SK-N-SH (cell line): ENCODE results near the gene HPCAL4. TPM values are rescaled to one million over a fixed set of nuclear protein-coding genes. Genes with fewer than 3 reads are reported as not detected.
A peak's percentile ranks its signal among the peaks of the same experiment; 100 is the strongest.

Experiments
- CTCF ChIA-PET: fragments of 300-600, 350-600 bp; formaldehyde crosslinking; extraction: SDS; loops from one replicate; lab custom pipeline; 2021; lab: Yijun Ruan, JAX
- POLR2A ChIA-PET: fragments of 350-600 bp; sonication (Branson Sonifier 250); formaldehyde crosslinking; extraction: SDS; loops from one replicate; lab custom pipeline; 2020; ENCODE audit warnings: antibody characterized with exemption, inconsistent platforms; lab: Yijun Ruan, JAX
- DNase-seq: peaks from one replicate; pipeline ENCODE4 v3.0.0; 2012
- H2AFZ ChIP-seq: fragments of 200-600 bp; sonication (generic); 2 replicates; pipeline ENCODE4 v1.8.1; 2016; ENCODE audit warnings: antibody characterized with exemption, mild to moderate bottlenecking, low read depth
- H3F3A ChIP-seq: fragments of 200-600 bp; sonication (generic); replicated peaks from 2 replicates; pipeline ENCODE3; 2016; ENCODE audit warnings: antibody characterized with exemption, mild to moderate bottlenecking; ENCODE audit not compliant: insufficient read depth
- H3K27ac ChIP-seq, 2 experiments: fragments of 200-500 bp in 1 of 2; fragments of 200-600 bp in 1 of 2; sonication (Bioruptor generic) in 1 of 2; sonication (generic), shearing (Covaris generic) in 1 of 2; 2 replicates each; pipeline versions ENCODE4 v1.5.1 to v1.6.1; 2014 to 2016; ENCODE audit warnings: low read depth in 2 of 2, inconsistent platforms in 1 of 2, low read length in 1 of 2, mild to moderate bottlenecking in 1 of 2, mixed read lengths in 1 of 2
- H3K27me3 ChIP-seq: fragments of 200-600 bp; sonication (generic), shearing (Covaris generic); 2 replicates; pipeline ENCODE4 v1.6.1; 2016; ENCODE audit warnings: mixed run types; ENCODE audit not compliant: insufficient read depth
- H3K36me3 ChIP-seq, 2 experiments: fragments of 200-500 bp in 1 of 2; fragments of 200-600 bp in 1 of 2; sonication (Bioruptor generic) in 1 of 2; sonication (generic) in 1 of 2; replicated peaks in 1 of 2; 2 replicates each; pipeline versions ENCODE3 to v1.5.1; 2014 to 2016; ENCODE audit warnings: low read length in 1 of 2, mild to moderate bottlenecking in 1 of 2; ENCODE audit not compliant: insufficient read depth in 2 of 2, control insufficient read depth in 1 of 2
- H3K4me1 ChIP-seq, 2 experiments: fragments of 200-500 bp in 1 of 2; fragments of 200-600 bp in 1 of 2; sonication (Bioruptor generic) in 1 of 2; sonication (generic), shearing (Covaris generic) in 1 of 2; 2 replicates each; pipeline versions ENCODE4 v1.5.1 to v1.6.1; 2014 to 2016; ENCODE audit warnings: low read depth in 1 of 2, low read length in 1 of 2, mixed run types in 1 of 2; ENCODE audit not compliant: insufficient read depth in 2 of 2, control insufficient read depth in 1 of 2
- H3K4me2 ChIP-seq: fragments of 200-600 bp; sonication (generic), shearing (Covaris generic); 2 replicates; pipeline ENCODE4 v1.6.1; 2017; ENCODE audit warnings: mixed run types
- H3K4me3 ChIP-seq, 2 experiments: fragments of 200-500 bp in 1 of 2; fragments of 200-600 bp in 1 of 2; sonication (Bioruptor generic) in 1 of 2; sonication (generic), shearing (Covaris generic) in 1 of 2; 2 replicates each; pipeline versions ENCODE4 v1.5.1 to v1.8.1; 2014 to 2016; ENCODE audit warnings: low read depth in 2 of 2, inconsistent platforms in 1 of 2, low read length in 1 of 2, mild to moderate bottlenecking in 1 of 2, mixed read lengths in 1 of 2, moderate library complexity in 1 of 2
- H3K79me2 ChIP-seq: fragments of 200-600 bp; sonication (generic); 2 replicates; pipeline ENCODE4 v1.8.1; 2017; ENCODE audit warnings: mild to moderate bottlenecking; ENCODE audit not compliant: insufficient read depth
- H3K9ac ChIP-seq: fragments of 200-600 bp; sonication (generic); 2 replicates; pipeline ENCODE4 v1.6.1; 2017; ENCODE audit warnings: mixed run types
- H3K9me2 ChIP-seq: fragments of 200-600 bp; sonication (generic); 2 replicates; pipeline ENCODE4 v1.6.1; 2017; ENCODE audit warnings: mixed run types
- H3K9me3 ChIP-seq: fragments of 200-600 bp; sonication (generic); 2 replicates; pipeline ENCODE4 v1.6.1; 2017; ENCODE audit warnings: mixed run types, mild to moderate bottlenecking, moderate library complexity
- H4K20me1 ChIP-seq: fragments of 200-600 bp; sonication (generic); 2 replicates; pipeline ENCODE4 v1.6.1; 2017; ENCODE audit warnings: mild to moderate bottlenecking, mixed run types; ENCODE audit not compliant: insufficient read depth
- EP300 ChIP-seq, 2 experiments: IDR thresholded peaks; 2 replicates each; pipeline versions ENCODE4 v1.4.0 to v1.6.1; 2012; ENCODE audit warnings: borderline replicate concordance in 1 of 2, low read depth in 1 of 2, low read length in 1 of 2
- EZH2phosphoT487 ChIP-seq: fragments of 200-600 bp; sonication (generic); IDR thresholded peaks from 2 replicates; pipeline ENCODE4 v1.6.1; 2017; ENCODE audit warnings: low read depth, mixed run types, mild to moderate bottlenecking, antibody characterized with exemption, moderate library complexity, borderline replicate concordance
- FOSL2 ChIP-seq: IDR thresholded peaks from 2 replicates; pipeline ENCODE4 v1.4.0; 2012; ENCODE audit warnings: low read depth, mild to moderate bottlenecking, moderate library complexity, borderline replicate concordance
- GABPA ChIP-seq: IDR thresholded peaks from 2 replicates; pipeline ENCODE4 v1.4.0; 2012; ENCODE audit warnings: low read depth, mild to moderate bottlenecking
- GATA2 ChIP-seq: sonication (generic); formaldehyde crosslinking; IDR thresholded peaks from 2 replicates; pipeline ENCODE4 v1.5.0; 2020; ENCODE audit warnings: mild to moderate bottlenecking, missing genetic modification reagents
- JUND ChIP-seq: IDR thresholded peaks from 2 replicates; pipeline ENCODE4 v1.4.0; 2012
- MEF2A ChIP-seq: IDR thresholded peaks from 2 replicates; pipeline ENCODE4 v1.4.0; 2012; ENCODE audit warnings: low read depth, borderline replicate concordance
- RAD21 ChIP-seq: IDR thresholded peaks from 2 replicates; pipeline ENCODE4 v1.6.1; 2012; ENCODE audit warnings: mild to moderate bottlenecking, low read length
- RXRA ChIP-seq: IDR thresholded peaks from 2 replicates; pipeline ENCODE4 v1.4.0; 2012; ENCODE audit warnings: low read depth, mild to moderate bottlenecking, borderline replicate concordance
- SMC3 ChIP-seq: IDR thresholded peaks from 2 replicates; pipeline ENCODE4 v1.6.1; 2012; ENCODE audit warnings: low read depth, low read length, improper control_type of control experiment
- TAF1 ChIP-seq: IDR thresholded peaks from 2 replicates; pipeline ENCODE4 v1.6.1; 2012; ENCODE audit warnings: low read depth, mild to moderate bottlenecking, low read length, moderate library complexity, borderline replicate concordance
- TCF12 ChIP-seq: IDR thresholded peaks from 2 replicates; pipeline ENCODE4 v1.4.0; 2012
- TEAD4 ChIP-seq: IDR thresholded peaks from 2 replicates; pipeline ENCODE4 v1.4.0; 2012; ENCODE audit warnings: mild to moderate bottlenecking, borderline replicate concordance; ENCODE audit not compliant: insufficient read depth
- ZBTB33 ChIP-seq: IDR thresholded peaks from 2 replicates; pipeline ENCODE4 v1.4.0; 2012; ENCODE audit warnings: low read depth, borderline replicate concordance
- WGBS: methylation state at CpG from one replicate; pipeline ENCODE4 v1.1.6; 2017; ENCODE audit warnings: low lambda C conversion rate; 5-methylcytosine and 5-hydroxymethylcytosine counted together
- polyA plus RNA-seq, 3 experiments: library from polyadenylated mRNA; depleted of rRNA; stranded (reverse); fragments of >200 nt; gene quantifications; 2 replicates each; pipeline ENCODE4 v1.2.3, GENCODE V29; 2012
- TF ChIP-seq, protein P1 (sequence below): IDR thresholded peaks from 2 replicates; pipeline ENCODE4 v1.4.0; 2012; ENCODE audit warnings: low read depth
- TF ChIP-seq, protein P2 (sequence below): fragments of 150-350 bp; IDR thresholded peaks from 2 replicates; pipeline ENCODE4 v1.6.1; 2016; ENCODE audit warnings: mild to moderate bottlenecking, low read depth, low read length
- TF ChIP-seq, protein P3 (sequence below): fragments of 200-600 bp; sonication (generic); IDR thresholded peaks from 2 replicates; pipeline ENCODE4 v1.6.1; 2017; ENCODE audit warnings: antibody characterized with exemption, mild to moderate bottlenecking, moderate library complexity

The HPCAL4 gene
- polyA plus RNA-seq, 1 of the 3 experiments (the other 2 are of a cell fraction): 0.15 TPM

- peaks cover 10% of the 10 kb centered on the region; the same call in 1 of the 2 replicates for H3K27me3 ChIP-seq
These were observed 29.1 kb upstream of the HPCAL4 start for GRCh38 chr1:39720094-39720999.

GRCh38 chr1:39717809-39718208, 26.6 kb upstream of the HPCAL4 start:
- WGBS: 41% methylated on average over 6 of the region's 6 CpGs
- Histone ChIP-seq H3F3A (no peaks in the 10 kb centered on the region), H2AFZ (no peak overlapping the region), H3K27ac (no peak overlapping the region), H3K79me2 (no peaks in the 10 kb centered on the region), H3K27me3 (peaks cover 20% of the 10 kb centered on the region; the same call in 1 of the 2 replicates), H4K20me1 (no peaks in the 10 kb centered on the region), H3K36me3 (no peaks in the 10 kb centered on the region), H3K4me3 (no peak overlapping the region), H3K4me2 (no peak overlapping the region), H3K4me1 (peaks cover 0 to 2% of the 10 kb centered on the region in 2 experiments; a peak in 1 of 4 replicates), H3K9me3 (no peaks in the 10 kb centered on the region), H3K9me2 (no peaks in the 10 kb centered on the region), H3K9ac (no peak overlapping the region)
- CTCF ChIA-PET: interaction anchor here (1.7 to 3.5 kb wide), 7 partner anchors 15 to 526 kb away, joined by 5 to 49 read pairs (median 18); no protein-coding TSS in a partner anchor
- DNase-seq: no peak
- TF ChIP-seq TCF12: no peak
- TF ChIP-seq FOSL2: no peak
- TF ChIP-seq, protein P1, sequence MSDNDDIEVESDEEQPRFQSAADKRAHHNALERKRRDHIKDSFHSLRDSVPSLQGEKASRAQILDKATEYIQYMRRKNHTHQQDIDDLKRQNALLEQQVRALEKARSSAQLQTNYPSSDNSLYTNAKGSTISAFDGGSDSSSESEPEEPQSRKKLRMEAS: no peak
- no peak for TF ChIP-seq GABPA
- no peak for TF ChIP-seq JUND
- TF ChIP-seq, protein P2, sequence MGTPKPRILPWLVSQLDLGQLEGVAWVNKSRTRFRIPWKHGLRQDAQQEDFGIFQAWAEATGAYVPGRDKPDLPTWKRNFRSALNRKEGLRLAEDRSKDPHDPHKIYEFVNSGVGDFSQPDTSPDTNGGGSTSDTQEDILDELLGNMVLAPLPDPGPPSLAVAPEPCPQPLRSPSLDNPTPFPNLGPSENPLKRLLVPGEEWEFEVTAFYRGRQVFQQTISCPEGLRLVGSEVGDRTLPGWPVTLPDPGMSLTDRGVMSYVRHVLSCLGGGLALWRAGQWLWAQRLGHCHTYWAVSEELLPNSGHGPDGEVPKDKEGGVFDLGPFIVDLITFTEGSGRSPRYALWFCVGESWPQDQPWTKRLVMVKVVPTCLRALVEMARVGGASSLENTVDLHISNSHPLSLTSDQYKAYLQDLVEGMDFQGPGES: no peak
- no peak for TF ChIP-seq TEAD4
- TF ChIP-seq MEF2A: no peak
- TF ChIP-seq TAF1: no peak
- TF ChIP-seq GATA2 (CRISPR knock-in tag): no peak
- no peak for TF ChIP-seq EZH2phosphoT487
- no peak for TF ChIP-seq EP300 (IDR thresholded peaks at IDR 0.05; ENCODE audit: borderline replicate concordance in 1 of 2, low read depth in 1 of 2, low read length in 1 of 2)
- no peak for TF ChIP-seq ZBTB33
- POLR2A ChIA-PET: no interaction called here

More at GRCh38 chr1:39720094-39720999, 29.1 kb upstream of the HPCAL4 start:
- no peak overlapping the region for H3K9ac ChIP-seq
- H4K20me1 ChIP-seq: no peaks in the 10 kb centered on the region
- no peak overlapping the region for H3K4me2 ChIP-seq
- no peak overlapping the region; a peak in 1 of 4 replicates for H3K4me3 ChIP-seq
- no peak overlapping the region for H2AFZ ChIP-seq
- TF ChIP-seq GABPA (no peak), RAD21 (peak; percentile 88), RXRA (no peak), SMC3 (peak; percentile 62)
- TF ChIP-seq, protein P3, sequence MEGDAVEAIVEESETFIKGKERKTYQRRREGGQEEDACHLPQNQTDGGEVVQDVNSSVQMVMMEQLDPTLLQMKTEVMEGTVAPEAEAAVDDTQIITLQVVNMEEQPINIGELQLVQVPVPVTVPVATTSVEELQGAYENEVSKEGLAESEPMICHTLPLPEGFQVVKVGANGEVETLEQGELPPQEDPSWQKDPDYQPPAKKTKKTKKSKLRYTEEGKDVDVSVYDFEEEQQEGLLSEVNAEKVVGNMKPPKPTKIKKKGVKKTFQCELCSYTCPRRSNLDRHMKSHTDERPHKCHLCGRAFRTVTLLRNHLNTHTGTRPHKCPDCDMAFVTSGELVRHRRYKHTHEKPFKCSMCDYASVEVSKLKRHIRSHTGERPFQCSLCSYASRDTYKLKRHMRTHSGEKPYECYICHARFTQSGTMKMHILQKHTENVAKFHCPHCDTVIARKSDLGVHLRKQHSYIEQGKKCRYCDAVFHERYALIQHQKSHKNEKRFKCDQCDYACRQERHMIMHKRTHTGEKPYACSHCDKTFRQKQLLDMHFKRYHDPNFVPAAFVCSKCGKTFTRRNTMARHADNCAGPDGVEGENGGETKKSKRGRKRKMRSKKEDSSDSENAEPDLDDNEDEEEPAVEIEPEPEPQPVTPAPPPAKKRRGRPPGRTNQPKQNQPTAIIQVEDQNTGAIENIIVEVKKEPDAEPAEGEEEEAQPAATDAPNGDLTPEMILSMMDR: peak; percentile 84
- ChIA-PET POLR2A (interaction anchor here (0.6 kb wide), 1 partner anchor 653 kb away, joined by 3 read pairs; no protein-coding TSS in a partner anchor), CTCF (interaction anchor here (0.5 to 3.5 kb wide), 34 partner anchors 10 to 529 kb away, joined by 3 to 49 read pairs (median 4); partner anchors contain the start of gene MYCL)
- no peaks in the 10 kb centered on the region for H3K79me2 ChIP-seq
- H3K4me1 ChIP-seq: peaks cover 0 to 2% of the 10 kb centered on the region in 2 experiments; a peak in 1 of 4 replicates
- H3K27ac ChIP-seq: no peak overlapping the region
- no peaks in the 10 kb centered on the region for H3K9me2 ChIP-seq
- H3K9me3 ChIP-seq: no peaks in the 10 kb centered on the region
- 43% methylated on average over 7 of the region's 7 CpGs for WGBS
- no peaks in the 10 kb centered on the region for H3F3A ChIP-seq
- peak; percentile 48 for DNase-seq
- no peaks in the 10 kb centered on the region for H3K36me3 ChIP-seq
